Stimulated activated CD4-positive, alpha-beta T cell treated with anti-CD3 and anti-CD28 coated beads, TNF-alpha, amount 100 ng/mL, for 1 hour (primary cell): ENCODE measurements around the gene MLYCD.

ENCODE experiments used
- DNase-seq, 3 donors: peaks; one replicate each; pipeline ENCODE4 v3.0.0-alpha.2; 2020; ENCODE audit warnings: low read depth in 3 of 3, low spot score in 1 of 3

MLYCD gene

DNA sequence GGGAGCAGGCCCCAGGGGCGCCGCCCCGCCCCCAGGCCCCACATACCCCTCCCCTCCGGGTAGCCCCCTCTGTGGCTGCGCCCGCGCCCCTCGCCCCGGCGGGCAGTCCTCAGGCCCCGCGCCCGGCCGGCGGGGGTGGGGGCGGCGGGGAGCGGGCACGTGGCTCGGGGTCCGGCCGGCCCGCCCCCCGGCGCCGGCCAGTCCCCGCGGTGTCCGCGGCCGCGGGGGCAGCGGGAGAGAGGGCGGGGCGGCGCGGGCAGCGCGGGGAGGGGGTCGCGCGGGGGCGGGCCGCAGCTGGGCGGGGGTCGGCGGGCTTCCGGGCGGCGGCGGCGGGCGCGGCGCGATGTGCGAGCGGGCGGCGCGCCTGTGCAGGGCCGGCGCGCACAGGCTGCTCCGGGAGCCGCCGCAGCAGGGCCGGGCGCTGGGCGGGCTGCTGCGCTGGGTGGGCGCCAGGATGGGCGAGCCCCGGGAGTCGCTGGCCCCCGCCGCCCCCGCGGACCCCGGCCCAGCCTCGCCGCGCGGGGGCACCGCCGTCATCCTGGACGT is 69.5 kb downstream of the MLYCD start:
- DNase-seq: no peak

DNA sequence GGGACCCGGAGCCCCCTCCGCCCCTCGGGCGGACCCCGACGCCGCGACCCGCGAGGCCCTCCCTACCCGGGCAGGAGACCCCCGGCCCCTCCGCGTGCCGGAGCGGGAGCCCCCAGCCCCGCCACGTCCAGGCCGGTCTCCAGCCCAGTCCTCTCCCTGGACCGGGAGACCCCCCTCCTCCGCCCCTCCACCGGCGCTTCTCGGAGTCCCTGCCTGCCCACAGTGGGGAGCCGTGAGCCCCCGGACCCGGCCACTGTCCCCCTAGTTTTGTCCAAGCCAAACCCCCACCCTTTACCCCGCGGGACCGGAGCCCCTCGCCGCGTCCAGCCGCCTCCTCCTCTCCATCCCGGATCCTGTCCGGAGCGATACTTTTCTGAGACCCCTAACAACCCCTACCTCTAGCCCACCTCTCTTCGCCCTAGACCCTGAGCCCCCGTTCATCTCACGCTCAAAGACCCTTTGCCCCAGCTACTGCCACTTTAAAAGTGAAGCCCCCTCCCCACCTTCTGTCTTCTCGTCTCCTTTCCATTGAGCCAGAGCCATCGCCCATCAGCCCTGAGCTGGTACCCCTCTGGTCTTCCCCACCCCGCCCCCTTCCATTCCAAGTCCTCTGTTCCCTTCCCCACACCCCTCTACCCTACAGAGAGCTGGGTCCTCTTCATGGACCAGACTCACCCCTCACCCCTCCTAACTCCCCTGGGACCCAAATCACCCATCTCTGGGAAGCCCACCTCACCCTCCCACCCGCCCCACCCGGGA is 70.2 kb downstream of the MLYCD start:
- no peak for DNase-seq

DNA sequence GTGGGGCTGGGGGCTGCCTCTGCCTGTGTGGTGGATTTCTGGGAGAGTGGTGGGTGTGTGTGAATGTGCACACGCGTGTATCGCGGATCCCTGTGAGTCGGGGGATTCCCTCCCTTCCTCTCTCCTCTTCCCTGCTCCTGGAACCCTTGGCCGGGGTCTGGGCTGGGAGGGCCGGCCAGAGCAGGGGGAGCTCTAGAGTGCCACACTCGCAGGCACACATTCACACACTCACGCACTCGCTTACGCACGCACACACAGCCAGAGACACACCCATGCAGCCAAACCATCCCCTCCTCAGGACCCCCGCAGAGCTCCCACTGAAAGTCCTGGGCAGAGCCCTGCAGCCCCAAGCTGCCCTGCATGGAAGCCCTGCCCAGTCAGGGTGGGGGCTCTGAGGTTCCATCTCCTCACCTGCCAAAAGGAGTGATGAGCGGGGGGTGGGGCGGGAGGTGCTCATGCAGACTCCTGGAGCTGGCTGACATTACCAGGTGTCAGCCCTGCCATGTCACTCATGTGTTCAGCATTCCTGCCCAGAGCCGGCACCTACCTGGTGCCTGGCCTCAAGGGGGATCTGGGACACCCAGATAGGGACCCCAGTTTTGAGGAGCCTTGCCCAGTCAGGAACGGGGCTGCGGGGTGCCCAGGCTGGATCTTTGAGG is 71.0 kb downstream of the MLYCD start:
- no peak for DNase-seq

DNA sequence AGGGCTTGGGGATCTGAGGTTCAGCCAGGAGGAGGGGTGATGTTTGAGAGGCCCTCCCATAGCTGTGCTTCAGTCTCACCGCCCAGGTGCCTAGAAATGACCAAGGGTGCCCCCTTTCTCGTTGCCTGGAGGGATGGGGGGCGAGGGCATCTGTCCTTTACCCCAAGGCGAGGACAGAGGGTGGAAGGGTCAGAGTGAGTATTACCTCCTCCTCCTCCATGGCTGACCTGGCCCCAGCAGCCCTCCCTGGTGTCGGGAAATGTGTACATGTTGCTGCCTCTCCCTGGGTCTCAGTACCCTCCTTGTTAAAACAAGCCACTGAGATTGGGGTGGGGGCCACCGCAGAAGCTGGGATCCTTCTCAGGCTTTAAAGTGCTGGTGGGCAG is 71.5 kb downstream of the MLYCD start:
- no peak for DNase-seq

DNA sequence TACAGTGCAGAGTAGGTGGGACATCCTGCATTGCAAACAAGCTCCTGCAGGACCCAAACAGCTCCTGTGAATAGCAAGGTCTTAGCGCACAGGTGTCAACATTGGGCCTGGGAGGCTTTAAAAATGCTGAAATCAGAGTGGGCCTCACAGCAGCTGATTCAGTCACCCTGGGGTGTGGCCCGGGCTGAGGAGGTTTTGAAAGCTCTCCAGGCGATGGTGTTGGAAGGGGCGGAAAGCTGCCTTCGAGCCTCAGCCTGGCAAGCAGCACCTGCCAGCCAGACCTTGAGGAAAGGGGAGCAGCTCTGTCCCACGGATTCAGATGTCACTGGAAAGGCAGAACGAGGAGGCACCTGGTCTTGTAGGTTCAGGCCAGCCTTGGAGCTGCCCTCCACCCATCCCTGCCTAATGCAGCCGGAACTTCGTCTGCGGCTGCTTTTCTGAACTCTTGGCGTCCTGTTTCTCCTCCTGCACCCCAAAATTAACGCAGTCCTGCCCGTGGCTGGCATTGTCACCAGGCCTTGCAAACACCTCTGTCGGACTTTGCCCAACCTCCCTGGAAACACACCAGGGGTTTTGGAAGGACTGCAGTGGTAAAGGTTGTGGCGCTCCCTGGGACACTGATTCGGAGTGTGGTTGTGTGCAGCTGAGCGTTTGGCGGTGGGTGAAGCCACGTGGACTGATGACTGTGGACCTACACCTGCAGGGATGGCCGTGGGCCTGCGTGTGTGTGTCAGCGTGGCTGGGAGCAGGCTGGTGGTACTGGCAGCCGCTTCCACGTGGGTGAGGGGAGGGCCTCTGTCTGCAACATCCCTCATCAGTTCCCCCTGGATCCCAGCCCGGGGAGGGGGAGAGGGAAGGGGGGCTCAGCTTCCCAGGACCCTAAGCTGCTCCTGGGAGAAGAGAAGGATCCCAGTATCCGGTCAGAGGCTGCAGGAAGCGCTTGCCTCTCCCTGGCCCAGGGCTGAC is 72.5 kb downstream of the MLYCD start:
- DNase-seq: no peak

DNA sequence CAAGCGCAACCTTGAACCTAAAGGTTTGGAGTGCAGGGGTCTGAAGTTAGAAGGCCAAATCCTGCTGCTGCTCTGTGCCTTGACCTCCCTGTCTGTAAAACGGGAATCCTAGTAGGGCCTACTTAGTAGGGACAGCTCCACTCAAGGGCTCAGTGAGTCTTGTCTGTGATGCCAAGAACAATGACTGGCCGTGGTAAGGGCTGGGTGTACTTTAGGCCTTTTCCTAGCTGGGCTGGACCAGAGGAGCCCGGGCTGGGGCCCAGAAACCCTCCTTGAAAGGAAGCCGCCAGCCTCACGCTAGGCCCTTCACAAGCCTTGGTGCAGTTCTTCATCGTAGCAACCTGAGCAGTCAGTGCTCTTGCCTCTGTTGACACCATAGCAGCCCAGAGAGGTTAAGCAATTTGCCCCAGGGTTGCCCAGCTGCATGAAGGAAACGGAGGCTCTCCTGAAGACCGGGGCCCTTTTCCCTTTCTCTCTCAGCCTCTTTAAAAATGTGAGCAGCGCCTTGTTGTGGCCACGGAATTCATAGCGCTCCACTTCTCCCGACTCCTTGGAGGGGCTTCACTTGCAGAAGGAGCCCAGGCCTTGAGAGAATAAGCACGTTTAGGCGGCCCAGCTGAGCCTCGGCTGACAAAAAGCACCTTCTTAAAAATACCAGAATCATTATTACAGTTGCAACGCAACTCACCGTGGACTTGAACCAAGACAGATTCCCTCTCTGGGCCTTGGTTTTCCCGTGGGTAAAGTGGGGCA is 73.5 kb downstream of the MLYCD start:
- no peak for DNase-seq

DNA sequence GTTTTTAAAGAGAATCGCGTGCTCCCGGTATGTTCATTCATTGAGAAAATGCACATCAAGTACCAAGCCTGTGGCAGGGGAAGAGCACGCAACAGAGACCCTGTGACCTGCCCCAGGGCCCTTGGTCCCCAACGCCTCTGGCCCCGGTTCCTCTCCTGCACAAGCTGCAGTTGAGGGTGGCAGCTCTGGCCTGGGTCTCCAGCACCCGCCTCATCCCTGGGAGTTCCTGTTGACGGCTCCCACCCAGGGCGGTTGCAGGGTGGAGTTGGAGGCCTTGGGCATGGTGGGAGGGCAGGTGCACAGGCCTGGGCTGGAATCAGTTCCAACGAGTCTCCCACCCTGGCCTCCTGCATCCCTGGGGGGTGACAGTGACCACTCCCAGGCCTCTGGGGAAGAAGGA is 74.2 kb downstream of the MLYCD start:
- no peak for DNase-seq

DNA sequence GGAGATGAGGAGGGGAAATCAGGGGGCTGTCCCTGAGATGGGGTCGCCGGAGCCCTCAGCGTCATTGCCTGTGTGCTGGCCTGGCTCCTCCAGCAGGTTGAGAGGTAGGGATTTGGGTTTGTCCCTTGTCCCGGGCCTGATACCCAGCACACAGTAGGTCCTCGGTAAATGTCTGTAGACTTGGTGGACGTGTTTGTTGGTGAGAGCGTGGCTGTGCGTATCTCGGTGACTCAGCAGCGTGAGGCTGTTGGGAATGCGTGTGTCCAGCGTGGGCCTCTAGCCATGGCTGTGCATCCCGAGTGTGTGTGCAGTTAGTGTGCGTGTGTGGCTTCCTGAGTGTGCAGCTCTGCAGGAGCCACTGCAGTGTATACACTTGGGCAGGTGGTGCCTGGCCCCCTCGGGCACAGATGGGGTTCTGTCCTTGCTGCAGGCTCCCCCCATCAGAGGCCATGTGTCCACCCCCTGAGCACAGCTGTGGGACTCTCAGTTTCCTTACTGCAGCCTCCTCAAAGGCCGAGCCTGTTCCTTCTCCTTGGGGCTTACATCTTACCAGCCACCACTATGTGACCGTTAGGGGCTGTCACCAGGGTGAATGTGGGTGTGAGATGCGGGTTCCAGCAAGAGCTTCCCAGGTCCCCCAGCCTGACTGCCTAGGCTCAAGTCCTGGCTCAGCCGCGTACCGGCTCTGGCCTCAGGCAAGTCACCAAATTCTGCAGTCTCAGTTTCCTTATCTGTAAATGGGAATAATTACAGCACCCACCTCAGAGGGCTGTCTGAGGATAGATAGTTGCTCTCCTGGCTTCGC is 74.9 kb downstream of the MLYCD start:
- DNase-seq: no peak

DNA sequence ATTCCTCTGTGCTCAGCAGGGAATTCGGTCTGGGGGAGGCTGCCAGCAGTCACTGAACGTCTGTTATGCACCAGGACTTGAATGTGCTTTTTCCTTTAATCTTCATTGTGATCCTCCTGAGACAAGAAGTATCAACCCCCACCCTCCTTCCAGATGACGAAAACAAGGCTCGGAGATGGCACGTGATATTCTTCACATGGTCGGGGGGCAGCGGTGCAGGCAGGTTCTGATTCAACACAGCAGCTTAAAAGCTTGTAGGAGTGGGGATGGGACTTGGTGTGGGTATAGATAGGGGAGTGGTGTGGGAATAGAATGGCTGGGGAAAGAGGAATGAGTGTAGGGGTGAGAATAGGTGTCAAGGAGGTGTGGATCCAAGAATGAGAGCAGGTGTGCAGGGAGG is 75.6 kb downstream of the MLYCD start:
- no peak for DNase-seq

DNA sequence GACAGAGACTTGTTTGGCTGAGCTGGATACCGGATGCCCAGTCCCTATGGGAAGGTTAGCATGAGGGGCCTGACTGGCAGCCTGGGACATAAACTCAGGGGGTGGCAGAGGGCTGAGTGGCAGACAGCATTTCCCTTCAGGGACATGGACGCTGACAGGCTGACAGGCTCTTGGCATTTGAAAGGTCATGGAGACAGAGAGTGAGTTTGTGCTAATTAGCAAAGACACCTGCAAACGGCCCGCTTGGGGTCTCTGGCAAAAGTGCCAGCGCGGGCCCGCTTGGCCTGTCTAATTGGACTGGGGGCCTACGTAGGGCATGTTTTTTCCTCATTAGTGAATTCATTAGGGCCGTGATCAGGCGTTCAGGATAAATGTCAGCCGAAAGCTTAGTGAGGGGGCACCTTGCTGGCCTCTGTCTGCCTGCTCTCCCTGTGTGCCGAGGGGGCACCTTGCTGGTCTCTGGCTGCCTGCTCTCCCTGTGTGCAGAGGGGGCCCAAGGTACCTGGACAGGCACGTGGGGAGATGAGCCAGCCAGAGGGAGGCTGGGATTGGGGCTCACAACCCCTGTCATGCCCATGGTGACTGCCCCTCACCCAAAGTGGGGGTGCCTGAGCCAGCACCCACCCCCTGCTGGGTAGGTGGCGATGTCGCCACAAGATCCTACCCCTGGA is 76.8 kb downstream of the MLYCD start:
- no peak for DNase-seq
